SK-N-SH treated with all-trans-retinoic acid at 6 μM for 48 hours (cell line): ENCODE measurements around the gene KCNG2.

ENCODE experiments used
- ARNTL ChIP-seq: fragments of 450-650 bp; formaldehyde crosslinking; IDR thresholded peaks from 2 replicates; pipeline ENCODE4 v1.5.0; 2020; ENCODE audit warnings: low read depth, mild to moderate bottlenecking, moderate library complexity, borderline replicate concordance
- CSRNP3 ChIP-seq: fragments of 250-450 bp; sonication (Bioruptor Pico); IDR thresholded peaks from 2 replicates; pipeline ENCODE4 v1.5.1; 2021; ENCODE audit warnings: mild to moderate bottlenecking, moderate library complexity
- GLIS3 ChIP-seq: fragments of 250-450 bp; sonication (Bioruptor Pico); IDR thresholded peaks from 2 replicates; pipeline ENCODE4 v1.5.0; 2020; ENCODE audit warnings: mild to moderate bottlenecking, moderate library complexity
- PATZ1 ChIP-seq: fragments of 250-450 bp; sonication (Bioruptor Pico); IDR thresholded peaks from 2 replicates; pipeline ENCODE4 v1.8.0; 2020; ENCODE audit warnings: mild to moderate bottlenecking, moderate library complexity, borderline replicate concordance
- RARB ChIP-seq: fragments of 250-450 bp; sonication (Bioruptor Pico); IDR thresholded peaks from 2 replicates; pipeline ENCODE4 v1.8.0; 2021; ENCODE audit warnings: mild to moderate bottlenecking, moderate library complexity
- TSHZ2 ChIP-seq: fragments of 250-450 bp; sonication (Bioruptor Pico); IDR thresholded peaks from 2 replicates; pipeline ENCODE4 v1.5.0; 2020; ENCODE audit warnings: mild to moderate bottlenecking, moderate library complexity
- ZC3H10 ChIP-seq: fragments of 250-450 bp; sonication (Bioruptor Pico); IDR thresholded peaks from 2 replicates; pipeline ENCODE4 v1.5.1; 2021; ENCODE audit warnings: mild to moderate bottlenecking, moderate library complexity
- ZNF565 ChIP-seq: fragments of 450-650 bp; formaldehyde crosslinking; conservative IDR thresholded peaks from 2 replicates; pipeline ENCODE4 v1.5.0; 2020; ENCODE audit warnings: low read depth, mild to moderate bottlenecking, moderate library complexity
- ZNF70 ChIP-seq: fragments of 450-650 bp; formaldehyde crosslinking; IDR thresholded peaks from 2 replicates; pipeline ENCODE4 v1.5.0; 2020; ENCODE audit warnings: mild to moderate bottlenecking, moderate library complexity
- ZNF8 ChIP-seq: fragments of 450-650 bp; formaldehyde crosslinking; IDR thresholded peaks from 2 replicates; pipeline ENCODE4 v1.5.0; 2020; ENCODE audit warnings: mild to moderate bottlenecking, moderate library complexity

- TF ChIP-seq TSHZ2: no peak
- TF ChIP-seq PATZ1 (CRISPR knock-in tag): no peak
- TF ChIP-seq ARNTL (CRISPR knock-in tag): no peak
- TF ChIP-seq CSRNP3: no peak
- TF ChIP-seq ZNF70 (CRISPR knock-in tag): no peak
- TF ChIP-seq ZC3H10 (CRISPR knock-in tag): no peak
- TF ChIP-seq ZNF8 (CRISPR knock-in tag): no peak
- TF ChIP-seq RARB: no peak
- no peak for TF ChIP-seq ZNF565 (CRISPR knock-in tag)
- no peak for TF ChIP-seq GLIS3
Observed at GRCh38 chr18:79760348-79760747, 37.4 kb upstream of the KCNG2 start.
